GM12874 (cell line): ENCODE data around the gene LIN37.

Source experiments
- TF ChIP-seq, protein P1 (sequence below): IDR thresholded peaks from 2 replicates; pipeline ENCODE4 v1.5.1; 2011; ENCODE audit warnings: low read depth, mild to moderate bottlenecking, control low read depth, low read length, moderate library complexity; ENCODE audit not compliant: insufficient read depth

The LIN37 gene

DNA sequence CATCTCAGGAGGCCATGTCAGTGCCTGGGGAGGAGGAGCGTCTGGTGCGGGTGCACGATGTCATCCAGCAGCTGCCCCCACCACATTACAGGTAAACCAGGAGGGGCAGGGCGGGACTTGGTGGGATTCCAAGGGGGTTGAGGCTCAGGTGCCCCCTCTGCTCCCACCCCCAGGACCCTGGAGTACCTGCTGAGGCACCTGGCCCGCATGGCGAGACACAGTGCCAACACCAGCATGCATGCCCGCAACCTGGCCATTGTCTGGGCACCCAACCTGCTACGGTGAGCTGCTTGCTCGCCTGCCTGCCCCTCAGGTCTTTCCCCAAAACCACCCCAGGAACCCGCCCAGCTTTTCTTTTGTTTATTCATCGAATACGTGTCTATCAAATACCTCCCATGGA is 34.2 kb downstream of the LIN37 start:
- TF ChIP-seq, protein P1, sequence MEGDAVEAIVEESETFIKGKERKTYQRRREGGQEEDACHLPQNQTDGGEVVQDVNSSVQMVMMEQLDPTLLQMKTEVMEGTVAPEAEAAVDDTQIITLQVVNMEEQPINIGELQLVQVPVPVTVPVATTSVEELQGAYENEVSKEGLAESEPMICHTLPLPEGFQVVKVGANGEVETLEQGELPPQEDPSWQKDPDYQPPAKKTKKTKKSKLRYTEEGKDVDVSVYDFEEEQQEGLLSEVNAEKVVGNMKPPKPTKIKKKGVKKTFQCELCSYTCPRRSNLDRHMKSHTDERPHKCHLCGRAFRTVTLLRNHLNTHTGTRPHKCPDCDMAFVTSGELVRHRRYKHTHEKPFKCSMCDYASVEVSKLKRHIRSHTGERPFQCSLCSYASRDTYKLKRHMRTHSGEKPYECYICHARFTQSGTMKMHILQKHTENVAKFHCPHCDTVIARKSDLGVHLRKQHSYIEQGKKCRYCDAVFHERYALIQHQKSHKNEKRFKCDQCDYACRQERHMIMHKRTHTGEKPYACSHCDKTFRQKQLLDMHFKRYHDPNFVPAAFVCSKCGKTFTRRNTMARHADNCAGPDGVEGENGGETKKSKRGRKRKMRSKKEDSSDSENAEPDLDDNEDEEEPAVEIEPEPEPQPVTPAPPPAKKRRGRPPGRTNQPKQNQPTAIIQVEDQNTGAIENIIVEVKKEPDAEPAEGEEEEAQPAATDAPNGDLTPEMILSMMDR: no peak

DNA sequence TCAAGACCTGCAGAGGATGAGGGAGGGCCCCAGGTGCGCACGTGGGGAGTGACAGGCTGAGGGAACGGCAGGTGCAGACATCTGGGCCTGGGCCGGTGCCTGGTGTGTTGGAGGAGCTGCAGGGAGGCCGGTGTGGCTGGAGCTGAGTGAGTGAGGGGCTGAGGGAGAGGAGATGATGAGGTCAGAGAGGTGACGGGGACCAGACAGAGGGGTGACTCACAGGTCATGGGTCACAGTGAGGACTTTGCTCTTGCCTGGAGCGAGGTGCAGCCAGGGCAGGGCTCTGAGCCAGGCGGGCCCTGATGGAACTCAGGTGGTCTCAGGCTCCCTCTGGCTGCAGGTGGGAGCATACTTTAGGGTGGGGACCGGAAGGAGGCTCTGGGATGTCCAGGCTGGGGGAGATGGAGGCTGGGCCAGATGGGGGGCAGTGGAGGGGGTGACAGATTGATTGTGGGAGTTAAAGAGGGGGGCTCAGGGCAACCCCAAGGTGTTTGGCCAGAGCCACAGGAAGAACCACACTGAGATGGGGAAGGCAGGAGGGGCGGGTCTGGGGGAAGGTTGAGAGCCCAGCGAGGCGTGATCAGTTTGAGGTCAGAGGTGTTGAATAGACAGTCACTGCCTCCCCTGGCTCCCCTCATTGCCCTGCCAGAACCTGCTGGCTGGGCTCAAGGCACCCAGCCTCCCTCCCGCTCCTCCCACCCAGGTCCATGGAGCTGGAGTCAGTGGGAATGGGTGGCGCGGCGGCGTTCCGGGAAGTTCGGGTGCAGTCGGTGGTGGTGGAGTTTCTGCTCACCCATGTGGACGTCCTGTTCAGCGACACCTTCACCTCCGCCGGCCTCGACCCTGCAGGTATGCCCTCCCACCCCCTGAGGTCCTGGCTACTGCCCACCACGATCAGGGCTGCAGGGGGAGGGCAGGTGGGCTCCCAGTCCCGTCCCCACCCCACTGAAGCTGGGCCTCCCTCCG is 35.4 kb downstream of the LIN37 start:
- TF ChIP-seq, protein P1: no peak

DNA sequence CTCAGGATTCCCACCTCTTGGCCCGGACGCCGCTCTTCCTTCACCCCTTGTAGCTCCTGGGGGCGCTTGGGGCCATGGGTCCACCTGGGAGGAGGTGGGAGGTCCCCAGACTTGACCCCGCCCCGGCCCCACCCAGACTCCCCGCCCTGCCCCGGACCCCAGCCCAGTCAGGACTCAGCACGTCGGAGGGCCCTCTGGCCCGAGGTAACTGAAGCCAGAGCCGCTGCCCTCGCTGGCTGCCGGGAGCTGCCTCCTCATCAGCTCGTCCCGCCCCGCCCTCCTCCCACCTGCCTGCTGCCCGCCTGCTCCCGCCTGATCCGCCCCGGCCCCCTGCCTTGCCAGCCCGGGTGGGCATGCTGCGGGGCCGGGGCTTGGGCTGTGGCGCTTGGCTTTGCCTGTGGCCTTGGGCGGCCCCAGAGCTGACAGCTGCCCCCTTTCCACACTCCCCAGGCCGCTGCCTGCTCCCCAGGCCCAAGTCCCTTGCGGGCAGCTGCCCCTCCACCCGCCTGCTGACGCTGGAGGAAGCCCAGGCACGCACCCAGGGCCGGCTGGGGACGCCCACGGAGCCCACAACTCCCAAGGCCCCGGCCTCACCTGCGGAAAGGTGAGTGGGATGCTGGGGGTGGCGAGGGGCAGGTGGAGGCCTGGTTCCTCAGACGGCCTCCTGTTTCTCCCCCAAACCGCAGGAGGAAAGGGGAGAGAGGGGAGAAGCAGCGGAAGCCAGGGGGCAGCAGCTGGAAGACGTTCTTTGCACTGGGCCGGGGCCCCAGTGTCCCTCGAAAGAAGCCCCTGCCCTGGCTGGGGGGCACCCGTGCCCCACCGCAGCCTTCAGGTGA is 36.3 kb downstream of the LIN37 start:
- TF ChIP-seq, protein P1: no peak

DNA sequence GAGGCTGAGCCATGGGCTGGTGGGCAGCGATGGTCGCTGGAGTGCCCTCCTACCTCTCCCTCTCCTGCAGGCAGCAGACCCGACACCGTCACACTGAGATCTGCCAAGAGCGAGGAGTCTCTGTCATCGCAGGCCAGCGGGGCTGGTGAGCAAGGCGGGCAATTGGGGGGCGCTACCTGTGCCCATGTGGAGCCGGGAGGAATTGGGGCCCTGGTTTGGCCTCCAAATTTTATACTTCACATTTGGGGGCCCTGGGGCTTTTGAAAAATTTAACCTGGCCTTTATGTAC is 36.9 kb downstream of the LIN37 start:
- TF ChIP-seq, protein P1: no peak

DNA sequence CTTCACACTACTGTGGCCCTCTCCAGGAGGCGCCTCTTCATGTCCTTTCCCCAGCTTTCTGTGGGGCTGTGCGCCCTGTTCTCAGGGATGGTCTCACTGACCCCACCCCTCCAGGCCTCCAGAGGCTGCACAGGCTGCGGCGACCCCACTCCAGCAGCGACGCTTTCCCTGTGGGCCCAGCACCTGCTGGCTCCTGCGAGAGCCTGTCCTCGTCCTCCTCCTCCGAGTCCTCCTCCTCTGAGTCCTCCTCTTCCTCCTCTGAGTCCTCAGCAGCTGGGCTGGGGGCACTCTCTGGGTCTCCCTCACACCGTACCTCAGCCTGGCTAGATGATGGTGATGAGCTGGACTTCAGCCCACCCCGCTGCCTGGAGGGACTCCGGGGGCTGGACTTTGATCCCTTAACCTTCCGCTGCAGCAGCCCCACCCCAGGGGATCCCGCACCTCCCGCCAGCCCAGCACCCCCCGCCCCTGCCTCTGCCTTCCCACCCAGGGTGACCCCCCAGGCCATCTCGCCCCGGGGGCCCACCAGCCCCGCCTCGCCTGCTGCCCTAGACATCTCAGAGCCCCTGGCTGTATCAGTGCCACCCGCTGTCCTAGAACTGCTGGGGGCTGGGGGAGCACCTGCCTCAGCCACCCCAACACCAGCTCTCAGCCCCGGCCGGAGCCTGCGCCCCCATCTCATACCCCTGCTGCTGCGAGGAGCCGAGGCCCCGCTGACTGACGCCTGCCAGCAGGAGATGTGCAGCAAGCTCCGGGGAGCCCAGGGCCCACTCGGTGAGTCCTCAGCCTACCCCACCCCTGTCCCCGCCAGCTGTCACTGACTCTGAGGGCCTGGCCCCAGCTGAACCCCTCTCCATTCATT is 38.2 kb downstream of the LIN37 start:
- TF ChIP-seq, protein P1: no peak

DNA sequence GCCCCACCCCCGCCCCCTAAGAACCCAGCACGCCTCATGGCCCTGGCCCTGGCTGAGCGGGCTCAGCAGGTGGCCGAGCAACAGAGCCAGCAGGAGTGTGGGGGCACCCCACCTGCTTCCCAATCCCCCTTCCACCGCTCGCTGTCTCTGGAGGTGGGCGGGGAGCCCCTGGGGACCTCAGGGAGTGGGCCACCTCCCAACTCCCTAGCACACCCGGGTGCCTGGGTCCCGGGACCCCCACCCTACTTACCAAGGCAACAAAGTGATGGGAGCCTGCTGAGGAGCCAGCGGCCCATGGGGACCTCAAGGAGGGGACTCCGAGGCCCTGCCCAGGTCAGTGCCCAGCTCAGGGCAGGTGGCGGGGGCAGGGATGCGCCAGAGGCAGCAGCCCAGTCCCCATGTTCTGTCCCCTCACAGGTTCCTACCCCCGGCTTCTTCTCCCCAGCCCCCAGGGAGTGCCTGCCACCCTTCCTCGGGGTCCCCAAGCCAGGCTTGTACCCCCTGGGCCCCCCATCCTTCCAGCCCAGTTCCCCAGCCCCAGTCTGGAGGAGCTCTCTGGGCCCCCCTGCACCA is 38.9 kb downstream of the LIN37 start:
- TF ChIP-seq, protein P1: no peak
